Coronary artery (tissue), 2 donors: ENCODE data around the gene NRG4.
"Not testable (repeated sequence)": the region's sequence is repeated elsewhere in the genome, so short reads cannot be mapped to it uniquely, and the experiment has no call there.

Source experiments
- DNase-seq: peaks from one replicate; pipeline ENCODE4 v3.0.0-alpha.2; 2017; ENCODE audit warnings: low spot score
- H3K27ac ChIP-seq, 2 donors: fragments of 200-600 bp; sonication (generic); one replicate each; pipeline ENCODE4 v1.5.1; 2016 to 2019
- H3K4me3 ChIP-seq: fragments of 200-600 bp; sonication (generic); 2 replicates; pipeline ENCODE4 v1.5.1; 2016; ENCODE audit warnings: mild to moderate bottlenecking, moderate library complexity
- TF ChIP-seq, protein P1 (sequence below): fragments of 200-600 bp; sonication (generic); IDR thresholded peaks from one replicate; pipeline ENCODE4 v1.5.1; 2019; ENCODE audit warnings: antibody characterized with exemption

Gene NRG4

DNA sequence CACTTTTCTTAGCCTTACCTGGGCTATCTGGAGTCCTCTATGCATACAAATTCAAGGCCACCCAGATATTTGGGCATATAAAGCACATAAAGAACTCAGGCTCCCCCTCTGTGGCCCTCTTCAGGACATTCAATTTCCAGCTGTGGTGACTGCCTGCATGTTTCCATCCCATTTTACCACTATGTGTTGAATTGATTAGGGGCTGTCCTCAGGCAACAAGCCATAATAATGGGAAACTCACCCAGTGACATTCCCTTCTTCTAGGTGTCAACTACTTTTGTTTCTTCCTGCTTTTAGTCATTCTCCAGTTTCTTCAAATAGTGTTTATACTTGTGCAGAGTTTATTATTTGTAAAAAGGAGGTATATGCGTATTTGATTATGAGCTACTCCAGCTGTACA, 18.0 kb downstream of the NRG4 start:
- Histone ChIP-seq H3K27ac (no peak overlapping the region), H3K4me3 (no peak overlapping the region)
- DNase-seq = no peak
- TF ChIP-seq, protein P1, sequence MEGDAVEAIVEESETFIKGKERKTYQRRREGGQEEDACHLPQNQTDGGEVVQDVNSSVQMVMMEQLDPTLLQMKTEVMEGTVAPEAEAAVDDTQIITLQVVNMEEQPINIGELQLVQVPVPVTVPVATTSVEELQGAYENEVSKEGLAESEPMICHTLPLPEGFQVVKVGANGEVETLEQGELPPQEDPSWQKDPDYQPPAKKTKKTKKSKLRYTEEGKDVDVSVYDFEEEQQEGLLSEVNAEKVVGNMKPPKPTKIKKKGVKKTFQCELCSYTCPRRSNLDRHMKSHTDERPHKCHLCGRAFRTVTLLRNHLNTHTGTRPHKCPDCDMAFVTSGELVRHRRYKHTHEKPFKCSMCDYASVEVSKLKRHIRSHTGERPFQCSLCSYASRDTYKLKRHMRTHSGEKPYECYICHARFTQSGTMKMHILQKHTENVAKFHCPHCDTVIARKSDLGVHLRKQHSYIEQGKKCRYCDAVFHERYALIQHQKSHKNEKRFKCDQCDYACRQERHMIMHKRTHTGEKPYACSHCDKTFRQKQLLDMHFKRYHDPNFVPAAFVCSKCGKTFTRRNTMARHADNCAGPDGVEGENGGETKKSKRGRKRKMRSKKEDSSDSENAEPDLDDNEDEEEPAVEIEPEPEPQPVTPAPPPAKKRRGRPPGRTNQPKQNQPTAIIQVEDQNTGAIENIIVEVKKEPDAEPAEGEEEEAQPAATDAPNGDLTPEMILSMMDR = no peak

DNA sequence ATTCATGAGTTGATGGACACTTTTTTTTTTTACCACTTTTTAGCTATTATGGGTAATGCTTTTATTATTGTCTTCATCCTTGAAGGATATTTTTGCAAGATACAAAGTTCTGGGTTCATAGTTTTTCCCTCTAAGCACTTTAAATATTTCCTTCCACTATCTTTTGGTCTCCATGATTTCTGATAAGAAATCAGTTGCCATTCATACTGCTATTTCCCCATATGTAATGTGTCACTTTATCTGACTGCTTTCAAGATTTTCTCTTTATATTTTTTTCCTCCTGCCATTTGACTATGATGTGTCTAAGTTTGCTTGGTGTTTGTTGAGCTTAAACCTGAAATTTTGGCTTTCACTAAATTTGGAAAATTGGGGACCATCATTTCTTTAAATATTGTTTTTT, 19.3 kb downstream of the NRG4 start:
- no peak overlapping the region for H3K4me3 ChIP-seq
- no peak overlapping the region for H3K27ac ChIP-seq
- TF ChIP-seq, protein P1 = no peak
- no peak for DNase-seq

DNA sequence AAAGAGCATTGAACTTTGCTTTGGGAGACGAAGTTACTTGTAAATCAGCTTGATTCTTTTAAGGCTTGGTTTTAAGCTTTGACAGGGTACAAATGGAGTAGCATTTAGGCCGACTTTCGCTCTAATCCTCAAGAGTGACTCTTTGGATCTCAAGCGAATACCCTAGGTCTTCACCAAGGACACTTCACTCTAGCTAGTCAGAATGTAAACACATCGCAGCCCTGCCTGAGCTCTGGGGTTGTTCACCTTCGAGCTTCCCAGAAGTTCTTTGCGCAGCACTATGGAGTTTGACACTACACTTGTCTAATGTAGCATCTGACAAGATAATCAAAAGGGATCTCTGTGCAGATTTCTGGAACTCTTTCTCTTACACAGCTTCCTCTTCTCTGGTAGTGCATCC, 22.3 kb downstream of the NRG4 start:
- no peak overlapping the region for H3K4me3 ChIP-seq
- TF ChIP-seq, protein P1 = no peak
- DNase-seq = no peak
- no peak overlapping the region for H3K27ac ChIP-seq

DNA sequence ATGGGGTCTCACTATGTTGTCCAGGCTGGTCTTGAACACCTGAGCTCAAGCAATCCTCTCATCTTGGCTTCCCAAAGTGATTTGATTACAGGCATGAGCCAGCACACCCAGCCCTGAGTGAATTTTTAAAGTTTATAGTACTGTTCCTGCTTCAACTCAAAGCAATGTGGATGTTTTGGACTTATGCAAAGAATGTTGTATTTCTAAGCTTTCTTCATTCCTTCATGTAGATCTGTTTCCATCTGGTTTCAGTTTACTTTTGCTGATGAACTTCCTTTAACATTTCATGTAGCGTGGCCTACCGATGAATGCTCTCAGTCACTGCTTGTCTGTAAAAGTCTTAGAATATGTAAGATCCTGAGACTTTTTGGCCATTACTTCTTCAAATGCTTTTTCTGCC, 23.2 kb downstream of the NRG4 start:
- TF ChIP-seq, protein P1 = no peak
- no peak for DNase-seq
- no peak overlapping the region for H3K4me3 ChIP-seq
- no peak overlapping the region for H3K27ac ChIP-seq

DNA sequence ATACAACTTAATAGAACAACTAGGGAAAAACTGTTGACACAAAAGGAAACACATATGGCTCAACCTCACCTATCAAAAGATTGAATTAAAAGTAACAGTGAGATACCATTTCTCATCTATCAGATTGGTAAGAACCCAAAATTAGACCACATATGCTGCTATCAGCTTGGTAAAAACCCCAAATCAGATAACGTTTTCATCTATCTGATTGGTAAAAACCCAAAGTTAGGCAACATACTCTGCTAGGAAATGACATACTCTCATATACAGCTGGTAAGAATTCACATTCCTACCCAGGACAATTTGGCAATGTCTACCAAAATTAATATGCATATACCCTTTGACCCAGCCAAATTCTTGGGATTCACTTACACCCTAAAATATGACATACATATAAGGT, 26.3 kb downstream of the NRG4 start:
- TF ChIP-seq, protein P1 = no peak
- Histone ChIP-seq H3K4me3 (no peak overlapping the region), H3K27ac (no peak overlapping the region)
- DNase-seq = no peak

DNA sequence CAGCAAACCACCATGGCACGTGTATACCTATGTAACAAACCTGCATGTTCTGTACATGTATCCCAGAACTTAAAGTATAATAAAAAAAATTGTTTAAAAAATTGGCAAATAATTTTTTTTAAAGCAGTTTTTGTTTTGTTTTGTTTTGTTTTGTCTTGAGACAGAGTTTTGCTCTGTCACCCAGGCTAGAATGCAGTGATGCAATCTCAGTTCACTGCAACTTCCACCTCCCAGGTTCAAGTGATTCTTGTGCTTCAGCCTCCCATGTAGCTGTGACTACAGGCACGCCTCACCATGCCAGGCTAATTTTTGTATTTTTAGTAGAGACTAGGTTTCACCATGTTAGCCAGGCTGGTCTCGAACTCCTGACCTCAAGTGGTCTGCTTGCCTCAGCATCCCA, 27.5 kb downstream of the NRG4 start:
- not testable (repeated sequence) for DNase-seq

DNA sequence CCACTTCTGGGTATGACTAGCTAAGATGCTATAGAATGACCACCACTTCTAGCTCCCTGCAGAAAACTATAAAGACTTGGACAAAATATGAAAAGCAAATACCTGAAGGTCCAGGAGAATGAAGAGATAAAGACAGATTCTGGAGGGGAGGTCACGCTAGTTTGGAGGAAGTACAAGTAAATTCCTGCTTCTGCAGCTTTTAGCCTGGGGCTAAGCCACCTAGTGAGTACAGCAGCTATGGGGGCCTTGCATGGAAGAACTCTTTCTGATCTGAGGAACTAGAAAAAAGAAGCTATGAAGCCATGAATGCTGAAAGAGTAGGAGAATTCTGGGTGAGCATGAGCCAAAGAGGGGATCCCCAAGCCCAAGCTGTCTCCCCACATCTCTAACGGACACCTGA, 29.8 kb downstream of the NRG4 start:
- Histone ChIP-seq H3K27ac (no peak overlapping the region), H3K4me3 (no peak overlapping the region)
- TF ChIP-seq, protein P1 = no peak
- DNase-seq = no peak

More for the DNA sequence above, 27.5 kb downstream of the NRG4 start:
- not testable (repeated sequence) for H3K4me3 ChIP-seq, H3K27ac ChIP-seq
